Panc1 (cell line): ENCODE measurements around the gene SSH3.

Experiments
- TCF7L2 ChIP-seq: IDR thresholded peaks from 2 replicates; pipeline ENCODE4 v1.6.1; 2011; ENCODE audit warnings: mild to moderate bottlenecking, low read depth, low read length, inconsistent platforms
- TF ChIP-seq, protein P1 (sequence below): fragments of 450-650 bp; IDR thresholded peaks from 2 replicates; pipeline ENCODE4 v1.5.1; 2017; ENCODE audit warnings: mild to moderate bottlenecking
- TF ChIP-seq, protein P2 (sequence below), 2 experiments: IDR thresholded peaks; 2 replicates each; pipeline ENCODE4 v1.6.1; 2011 to 2012; ENCODE audit warnings: low read depth in 2 of 2, control low read depth in 1 of 2, low read length in 1 of 2, mild to moderate bottlenecking in 1 of 2, moderate library complexity in 1 of 2; ENCODE audit not compliant: insufficient read depth in 1 of 2

DNA sequence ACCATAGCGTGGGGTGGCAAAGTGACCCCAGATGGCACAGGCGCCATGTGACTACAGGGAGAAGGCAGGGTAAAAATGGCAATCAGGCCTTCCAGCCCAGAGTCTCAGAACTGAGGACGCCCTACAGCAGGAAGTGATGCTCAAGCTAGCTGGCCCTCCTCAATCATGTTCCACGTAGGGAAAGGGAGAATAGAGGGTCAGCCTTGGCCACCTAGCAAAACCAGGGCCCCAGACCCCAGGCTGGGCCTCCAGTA, 15.2 kb upstream of the SSH3 start:
- TF ChIP-seq, protein P1, sequence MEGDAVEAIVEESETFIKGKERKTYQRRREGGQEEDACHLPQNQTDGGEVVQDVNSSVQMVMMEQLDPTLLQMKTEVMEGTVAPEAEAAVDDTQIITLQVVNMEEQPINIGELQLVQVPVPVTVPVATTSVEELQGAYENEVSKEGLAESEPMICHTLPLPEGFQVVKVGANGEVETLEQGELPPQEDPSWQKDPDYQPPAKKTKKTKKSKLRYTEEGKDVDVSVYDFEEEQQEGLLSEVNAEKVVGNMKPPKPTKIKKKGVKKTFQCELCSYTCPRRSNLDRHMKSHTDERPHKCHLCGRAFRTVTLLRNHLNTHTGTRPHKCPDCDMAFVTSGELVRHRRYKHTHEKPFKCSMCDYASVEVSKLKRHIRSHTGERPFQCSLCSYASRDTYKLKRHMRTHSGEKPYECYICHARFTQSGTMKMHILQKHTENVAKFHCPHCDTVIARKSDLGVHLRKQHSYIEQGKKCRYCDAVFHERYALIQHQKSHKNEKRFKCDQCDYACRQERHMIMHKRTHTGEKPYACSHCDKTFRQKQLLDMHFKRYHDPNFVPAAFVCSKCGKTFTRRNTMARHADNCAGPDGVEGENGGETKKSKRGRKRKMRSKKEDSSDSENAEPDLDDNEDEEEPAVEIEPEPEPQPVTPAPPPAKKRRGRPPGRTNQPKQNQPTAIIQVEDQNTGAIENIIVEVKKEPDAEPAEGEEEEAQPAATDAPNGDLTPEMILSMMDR = no peak
- TF ChIP-seq, protein P2, sequence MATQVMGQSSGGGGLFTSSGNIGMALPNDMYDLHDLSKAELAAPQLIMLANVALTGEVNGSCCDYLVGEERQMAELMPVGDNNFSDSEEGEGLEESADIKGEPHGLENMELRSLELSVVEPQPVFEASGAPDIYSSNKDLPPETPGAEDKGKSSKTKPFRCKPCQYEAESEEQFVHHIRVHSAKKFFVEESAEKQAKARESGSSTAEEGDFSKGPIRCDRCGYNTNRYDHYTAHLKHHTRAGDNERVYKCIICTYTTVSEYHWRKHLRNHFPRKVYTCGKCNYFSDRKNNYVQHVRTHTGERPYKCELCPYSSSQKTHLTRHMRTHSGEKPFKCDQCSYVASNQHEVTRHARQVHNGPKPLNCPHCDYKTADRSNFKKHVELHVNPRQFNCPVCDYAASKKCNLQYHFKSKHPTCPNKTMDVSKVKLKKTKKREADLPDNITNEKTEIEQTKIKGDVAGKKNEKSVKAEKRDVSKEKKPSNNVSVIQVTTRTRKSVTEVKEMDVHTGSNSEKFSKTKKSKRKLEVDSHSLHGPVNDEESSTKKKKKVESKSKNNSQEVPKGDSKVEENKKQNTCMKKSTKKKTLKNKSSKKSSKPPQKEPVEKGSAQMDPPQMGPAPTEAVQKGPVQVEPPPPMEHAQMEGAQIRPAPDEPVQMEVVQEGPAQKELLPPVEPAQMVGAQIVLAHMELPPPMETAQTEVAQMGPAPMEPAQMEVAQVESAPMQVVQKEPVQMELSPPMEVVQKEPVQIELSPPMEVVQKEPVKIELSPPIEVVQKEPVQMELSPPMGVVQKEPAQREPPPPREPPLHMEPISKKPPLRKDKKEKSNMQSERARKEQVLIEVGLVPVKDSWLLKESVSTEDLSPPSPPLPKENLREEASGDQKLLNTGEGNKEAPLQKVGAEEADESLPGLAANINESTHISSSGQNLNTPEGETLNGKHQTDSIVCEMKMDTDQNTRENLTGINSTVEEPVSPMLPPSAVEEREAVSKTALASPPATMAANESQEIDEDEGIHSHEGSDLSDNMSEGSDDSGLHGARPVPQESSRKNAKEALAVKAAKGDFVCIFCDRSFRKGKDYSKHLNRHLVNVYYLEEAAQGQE (IDR thresholded peaks at IDR 0.05; ENCODE audit: insufficient read depth in 1 of 2, low read depth in 2 of 2, low read length in 1 of 2) = no peak
- no peak for TF ChIP-seq TCF7L2
